ENCODE data around the gene CLPTM1. TPM values are rescaled to one million over a fixed set of nuclear protein-coding genes. Genes with fewer than 3 reads are reported as not detected.
"Not testable (repeated sequence)": the region's sequence is repeated elsewhere in the genome, so short reads cannot be mapped to it uniquely, and the experiment has no call there.

CLPTM1 gene
- total RNA-seq, 4 donors from 2014 or later = 65.4 to 117 (median 104) TPM

DNA sequence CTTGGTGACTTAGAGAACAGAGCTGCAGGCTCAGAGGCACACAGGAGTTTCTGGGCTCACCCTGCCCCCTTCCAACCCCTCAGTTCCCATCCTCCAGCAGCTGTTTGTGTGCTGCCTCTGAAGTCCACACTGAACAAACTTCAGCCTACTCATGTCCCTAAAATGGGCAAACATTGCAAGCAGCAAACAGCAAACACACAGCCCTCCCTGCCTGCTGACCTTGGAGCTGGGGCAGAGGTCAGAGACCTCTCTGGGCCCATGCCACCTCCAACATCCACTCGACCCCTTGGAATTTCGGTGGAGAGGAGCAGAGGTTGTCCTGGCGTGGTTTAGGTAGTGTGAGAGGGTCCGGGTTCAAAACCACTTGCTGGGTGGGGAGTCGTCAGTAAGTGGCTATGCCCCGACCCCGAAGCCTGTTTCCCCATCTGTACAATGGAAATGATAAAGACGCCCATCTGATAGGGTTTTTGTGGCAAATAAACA is 30.9 kb upstream of the CLPTM1 start:
- Histone ChIP-seq H3K36me3 (no peaks in the 10 kb centered on the region), H3K27ac (peak overlapping the region in 1 of 3 donors; percentile 56), H3K4me1 (peaks cover 0 to 19% of the 10 kb centered on the region in 2 donors), H3K4me3 (replicated peaks in 1 of 3) (no peak overlapping the region), H3K27me3 (no peaks in the 10 kb centered on the region), H3K9me3 (no peaks in the 10 kb centered on the region)
- intact Hi-C loops (cut with DNase I) = no loop called here
- no peak for DNase-seq
- TF ChIP-seq, protein P1, sequence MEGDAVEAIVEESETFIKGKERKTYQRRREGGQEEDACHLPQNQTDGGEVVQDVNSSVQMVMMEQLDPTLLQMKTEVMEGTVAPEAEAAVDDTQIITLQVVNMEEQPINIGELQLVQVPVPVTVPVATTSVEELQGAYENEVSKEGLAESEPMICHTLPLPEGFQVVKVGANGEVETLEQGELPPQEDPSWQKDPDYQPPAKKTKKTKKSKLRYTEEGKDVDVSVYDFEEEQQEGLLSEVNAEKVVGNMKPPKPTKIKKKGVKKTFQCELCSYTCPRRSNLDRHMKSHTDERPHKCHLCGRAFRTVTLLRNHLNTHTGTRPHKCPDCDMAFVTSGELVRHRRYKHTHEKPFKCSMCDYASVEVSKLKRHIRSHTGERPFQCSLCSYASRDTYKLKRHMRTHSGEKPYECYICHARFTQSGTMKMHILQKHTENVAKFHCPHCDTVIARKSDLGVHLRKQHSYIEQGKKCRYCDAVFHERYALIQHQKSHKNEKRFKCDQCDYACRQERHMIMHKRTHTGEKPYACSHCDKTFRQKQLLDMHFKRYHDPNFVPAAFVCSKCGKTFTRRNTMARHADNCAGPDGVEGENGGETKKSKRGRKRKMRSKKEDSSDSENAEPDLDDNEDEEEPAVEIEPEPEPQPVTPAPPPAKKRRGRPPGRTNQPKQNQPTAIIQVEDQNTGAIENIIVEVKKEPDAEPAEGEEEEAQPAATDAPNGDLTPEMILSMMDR (IDR thresholded peaks at IDR 0.05) = no peak
- no peak for TF ChIP-seq POLR2A (IDR thresholded peaks at IDR 0.05)
- 77 to 81% methylated on average over 8 of the region's 8 CpGs for WGBS, 2 donors

DNA sequence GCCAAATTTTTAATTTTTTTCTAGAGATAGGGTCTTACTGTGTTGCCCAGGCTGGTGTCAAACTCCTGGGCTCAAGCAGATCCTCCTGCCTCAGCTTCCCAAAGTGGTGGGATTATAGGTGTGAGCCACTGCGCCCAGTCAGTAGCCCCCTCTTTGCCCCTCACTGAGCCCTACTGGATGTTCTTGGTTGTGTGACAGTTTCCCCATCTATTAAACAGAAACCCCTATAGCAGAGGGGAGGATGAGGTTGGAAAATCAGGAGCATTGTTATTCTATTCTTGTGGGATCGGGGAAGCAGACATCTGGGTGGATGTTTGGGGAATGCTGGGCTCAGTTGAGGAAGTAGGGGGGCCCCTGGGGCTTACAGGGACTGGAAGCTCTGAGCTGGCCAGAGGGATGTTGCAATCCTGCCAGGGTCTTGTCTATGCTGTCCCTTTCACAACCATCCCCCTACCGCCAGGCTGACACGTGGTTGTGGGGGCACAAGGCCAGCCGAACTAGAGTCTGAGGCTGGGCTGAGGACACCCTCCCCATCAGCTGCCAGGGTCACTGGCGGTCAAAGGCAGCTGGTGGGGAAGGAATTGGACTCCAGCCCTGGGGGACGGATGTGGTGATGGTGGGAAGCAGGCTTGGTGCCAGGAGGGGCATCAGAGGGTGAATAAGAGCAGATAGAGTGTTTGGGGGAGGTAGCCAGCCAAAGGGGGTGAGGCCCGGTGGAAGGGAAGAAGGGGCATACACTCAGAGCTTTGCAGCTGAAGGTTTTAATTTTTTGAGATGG is 29.9 kb upstream of the CLPTM1 start:
- intact Hi-C loops (cut with DNase I) = no loop called here
- H3K27ac ChIP-seq = peak overlapping the region in 1 of 3 donors; percentile 56
- DNase-seq = peak; percentile 54 to 66
- H3K36me3 ChIP-seq = no peaks in the 10 kb centered on the region
- peaks cover 0 to 19% of the 10 kb centered on the region in 2 donors for H3K4me1 ChIP-seq
- no peak overlapping the region for H3K4me3 ChIP-seq (replicated peaks in 1 of 3)
- WGBS, 2 donors = 17 to 19% methylated on average over 8 of the region's 8 CpGs
- TF ChIP-seq, protein P1 (IDR thresholded peaks at IDR 0.05) = no peak
- TF ChIP-seq POLR2A (IDR thresholded peaks at IDR 0.05) = no peak
- H3K9me3 ChIP-seq = no peaks in the 10 kb centered on the region
- H3K27me3 ChIP-seq = no peaks in the 10 kb centered on the region

DNA sequence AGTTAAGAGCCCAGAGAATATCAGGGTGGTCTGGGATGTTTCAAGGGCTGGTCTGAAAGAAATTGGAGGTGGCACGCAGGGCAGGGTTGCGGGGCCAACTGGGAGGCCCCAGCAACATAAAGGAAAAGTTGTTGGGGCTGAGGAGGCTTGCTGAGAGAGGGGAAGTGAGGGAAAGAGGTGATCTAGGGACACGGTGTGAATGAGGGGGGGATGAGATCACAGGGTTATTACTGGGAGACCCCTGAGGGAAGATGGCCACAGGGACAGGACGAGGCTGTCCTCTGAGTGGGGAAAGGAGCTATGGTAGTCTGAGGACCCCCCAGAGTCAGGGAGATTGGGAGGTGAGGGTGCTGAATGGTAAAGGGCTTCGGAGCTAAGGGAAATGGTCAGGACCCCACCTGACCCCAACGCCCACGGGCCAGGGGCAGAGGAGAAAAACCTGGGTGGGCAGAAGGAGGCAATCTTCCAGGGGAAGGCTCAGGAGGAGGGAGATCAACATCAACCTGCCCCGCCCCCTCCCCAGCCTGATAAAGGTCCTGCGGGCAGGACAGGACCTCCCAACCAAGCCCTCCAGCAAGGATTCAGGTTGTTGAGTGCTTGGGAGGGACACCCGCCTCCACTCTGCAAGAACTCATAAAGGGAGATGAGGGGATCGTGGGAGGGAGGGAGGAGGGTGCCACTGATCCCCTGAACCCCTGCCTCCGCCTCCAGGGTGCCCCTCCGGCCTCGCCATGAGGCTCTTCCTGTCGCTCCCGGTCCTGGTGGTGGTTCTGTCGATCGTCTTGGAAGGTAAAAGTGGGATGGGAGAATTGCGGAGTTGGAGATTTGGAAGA is 28.7 kb upstream of the CLPTM1 start:
- 42 to 43% methylated on average over 17 to 19 of the region's 19 CpGs for WGBS, 2 donors

DNA sequence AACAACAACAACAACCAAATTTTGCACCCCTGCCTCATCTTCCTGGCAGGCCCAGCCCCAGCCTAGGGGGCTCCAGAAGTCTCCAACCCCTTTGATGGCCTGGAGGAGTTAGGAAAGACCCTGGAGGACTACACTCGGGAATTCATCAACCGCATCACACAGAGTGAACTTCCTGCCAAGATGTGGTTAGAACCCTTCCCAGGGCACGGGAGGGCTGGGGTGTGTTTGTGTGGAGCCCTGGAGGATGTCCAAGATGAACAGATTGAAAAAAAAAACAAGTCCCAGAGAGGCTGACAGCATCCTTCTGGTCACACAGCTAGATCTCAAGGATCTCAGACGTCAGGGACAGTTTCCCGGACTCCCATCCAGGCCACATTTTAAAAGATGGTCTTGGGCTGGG is 27.4 kb upstream of the CLPTM1 start:
- peaks cover 0 to 19% of the 10 kb centered on the region in 2 donors for H3K4me1 ChIP-seq
- TF ChIP-seq, protein P1 (IDR thresholded peaks at IDR 0.05) = no peak
- no peak for TF ChIP-seq POLR2A (IDR thresholded peaks at IDR 0.05)
- no peak overlapping the region for H3K27ac ChIP-seq
- no peaks in the 10 kb centered on the region for H3K36me3 ChIP-seq
- DNase-seq = no peak
- H3K9me3 ChIP-seq = no peaks in the 10 kb centered on the region
- intact Hi-C loops (cut with DNase I) = no loop called here
- no peak overlapping the region for H3K4me3 ChIP-seq (replicated peaks in 1 of 3)
- WGBS, 2 donors = 23 to 24% methylated on average over 5 of the region's 5 CpGs
- no peaks in the 10 kb centered on the region for H3K27me3 ChIP-seq

More for the DNA sequence above, 28.7 kb upstream of the CLPTM1 start:
- Histone ChIP-seq H3K4me1 (peaks cover 0 to 19% of the 10 kb centered on the region in 2 donors), H3K27ac (peak overlapping the region in 1 of 3 donors; percentile 7)
- H3K36me3 ChIP-seq; H3K27me3 ChIP-seq; DNase-seq; intact Hi-C loops (cut with DNase I); H3K4me3 ChIP-seq (replicated peaks in 1 of 3); H3K9me3 ChIP-seq: not testable (repeated sequence)

DNA sequence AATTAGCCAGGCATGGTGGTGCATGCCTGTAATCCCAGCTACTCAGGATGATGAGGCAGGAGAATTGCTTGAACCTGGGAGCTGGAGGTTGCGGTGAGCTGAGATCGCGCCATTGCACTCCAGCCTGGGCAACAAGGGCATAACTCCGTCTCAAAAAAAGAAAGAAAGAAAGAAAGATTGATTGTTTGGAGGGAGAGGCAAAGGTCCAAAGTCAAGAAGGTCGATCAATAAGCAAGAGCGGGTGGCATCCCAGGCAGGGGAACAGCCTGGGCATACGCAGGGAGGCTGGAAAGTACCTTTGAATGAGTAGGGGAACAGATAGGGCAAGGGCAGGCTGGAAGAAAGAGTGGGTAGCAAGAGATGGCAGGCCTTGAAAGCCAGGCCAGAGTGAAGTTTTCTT is 25.1 kb upstream of the CLPTM1 start:
- TF ChIP-seq POLR2A (IDR thresholded peaks at IDR 0.05) = no peak
- TF ChIP-seq, protein P1 (IDR thresholded peaks at IDR 0.05) = no peak
- Histone ChIP-seq H3K27ac (no peak overlapping the region), H3K9me3 (no peaks in the 10 kb centered on the region), H3K27me3 (no peaks in the 10 kb centered on the region), H3K4me1 (peaks cover 0 to 14% of the 10 kb centered on the region in 2 donors), H3K4me3 (replicated peaks in 1 of 3) (no peak overlapping the region), H3K36me3 (no peaks in the 10 kb centered on the region)
- DNase-seq = no peak
- WGBS, 2 donors = 93 to 96% methylated on average over 7 of the region's 7 CpGs
- intact Hi-C loops (cut with DNase I) = no loop called here
